Activated CD8-positive, alpha-beta memory T cell treated with anti-CD3 and anti-CD28 coated beads, Interleukin-2, amount 50 U/mL, for 24 hours (primary cell): ENCODE measurements around the gene XRCC2.
"Not testable (repeated sequence)": the region's sequence is repeated elsewhere in the genome, so short reads cannot be mapped to it uniquely, and the experiment has no call there.

ENCODE experiments used
- DNase-seq: peaks from one replicate; pipeline ENCODE4 v3.0.0-alpha.2; 2020; ENCODE audit errors: extremely low read depth

Gene XRCC2

DNA sequence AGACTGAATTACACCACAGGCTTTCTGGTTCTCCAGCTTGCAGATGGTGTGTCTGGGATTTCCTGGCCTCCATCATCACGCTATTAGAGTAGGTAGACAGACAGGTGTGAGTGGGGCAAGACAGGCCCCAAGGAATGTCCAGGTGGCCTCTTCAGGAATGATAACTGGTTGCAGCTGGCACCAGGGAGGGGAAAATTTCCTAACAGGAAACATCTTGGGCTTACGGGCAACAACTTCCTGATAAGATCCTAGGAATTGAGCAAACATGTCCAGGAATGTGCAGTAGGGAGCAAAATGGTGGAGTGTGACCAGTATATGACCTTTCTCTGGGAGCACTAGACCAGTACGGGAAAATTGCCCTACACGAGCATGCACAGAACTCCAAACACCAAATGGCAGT, 11.3 kb downstream of the XRCC2 start:
- DNase-seq = no peak

DNA sequence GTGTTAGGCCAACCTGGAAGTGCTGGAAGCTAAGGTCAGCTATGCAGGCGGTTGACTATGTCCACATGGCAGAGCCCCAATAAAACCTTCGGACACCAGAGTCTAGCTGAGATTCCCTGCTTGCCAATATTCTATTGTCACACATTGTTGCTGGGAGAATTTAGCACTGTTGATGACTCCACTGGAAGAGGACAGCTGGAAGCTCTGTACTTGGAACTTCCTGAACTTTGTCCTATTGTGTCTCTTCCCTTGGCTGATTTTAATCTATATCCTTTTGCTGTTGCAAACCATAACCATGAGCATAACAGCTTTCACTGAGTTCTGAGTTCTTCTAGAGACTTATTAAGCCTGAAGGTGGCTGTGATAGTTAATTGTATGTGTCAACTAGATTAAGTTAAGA, 12.0 kb downstream of the XRCC2 start:
- DNase-seq = no peak

DNA sequence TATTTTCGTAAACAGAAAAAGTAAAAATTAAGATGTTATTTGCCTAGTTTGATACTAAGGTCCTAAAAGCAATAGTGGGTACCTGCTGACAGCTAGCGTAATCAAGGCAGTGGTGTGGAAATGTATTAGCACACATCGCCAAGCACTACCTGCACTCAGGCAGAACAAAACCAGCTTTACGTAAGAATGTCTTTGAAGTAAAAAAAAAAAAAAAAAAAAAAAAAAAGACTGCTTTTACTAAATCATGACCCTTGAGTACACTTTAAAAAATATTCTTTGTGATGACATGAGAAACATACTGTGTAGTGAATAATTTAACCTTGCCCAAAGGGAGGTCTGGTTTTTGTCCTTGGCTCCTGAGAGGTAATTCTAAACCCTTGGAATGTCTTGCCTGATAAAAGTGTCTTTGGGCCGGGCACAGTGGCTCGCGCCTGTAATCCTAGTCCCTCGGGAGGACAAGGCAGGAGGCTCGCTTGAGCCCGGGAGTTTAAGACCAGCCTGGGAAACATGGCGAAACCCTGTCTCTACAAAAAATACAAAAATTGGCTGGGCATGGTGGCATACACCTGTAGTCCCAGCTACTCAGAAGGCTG, 12.7 kb downstream of the XRCC2 start:
- DNase-seq = no peak

DNA sequence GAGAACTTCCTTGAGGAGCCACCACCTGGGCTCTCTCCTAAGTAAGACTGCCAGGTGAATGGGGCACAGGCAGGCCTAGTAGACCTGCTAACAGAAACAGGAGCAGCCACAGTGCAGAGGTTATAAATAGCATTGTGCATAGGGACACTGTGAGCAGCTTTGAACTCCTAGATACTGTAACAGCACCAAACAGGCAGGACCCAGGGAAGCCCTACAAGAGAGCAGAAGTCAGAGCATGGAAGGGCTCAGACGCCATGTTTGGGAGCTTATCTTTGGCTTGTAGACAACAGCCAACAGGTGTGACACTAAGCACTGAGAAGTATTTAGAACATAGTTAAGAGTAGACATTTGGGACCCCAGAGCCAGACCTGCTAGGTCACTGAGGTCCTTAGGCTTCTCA, 14.5 kb downstream of the XRCC2 start:
- DNase-seq = no peak

DNA sequence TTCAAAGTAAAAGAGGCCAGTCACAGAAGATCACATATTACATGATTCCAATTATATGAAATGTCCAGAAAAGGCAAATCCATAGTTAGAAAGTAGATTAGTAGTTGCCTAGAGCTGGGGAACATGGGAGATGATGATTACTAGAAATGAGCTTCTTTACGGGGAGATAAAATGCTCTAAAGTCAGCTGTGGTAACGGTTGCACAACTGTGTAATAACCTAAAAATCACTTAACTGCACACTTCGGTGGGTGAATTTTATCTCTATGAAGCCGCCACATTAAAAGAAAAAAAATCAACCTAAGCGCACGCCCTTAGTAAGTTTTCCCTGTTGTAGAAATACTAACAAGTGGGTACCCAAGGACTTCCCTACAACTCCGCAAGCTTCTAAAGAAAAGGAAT, 15.9 kb downstream of the XRCC2 start:
- no peak for DNase-seq

DNA sequence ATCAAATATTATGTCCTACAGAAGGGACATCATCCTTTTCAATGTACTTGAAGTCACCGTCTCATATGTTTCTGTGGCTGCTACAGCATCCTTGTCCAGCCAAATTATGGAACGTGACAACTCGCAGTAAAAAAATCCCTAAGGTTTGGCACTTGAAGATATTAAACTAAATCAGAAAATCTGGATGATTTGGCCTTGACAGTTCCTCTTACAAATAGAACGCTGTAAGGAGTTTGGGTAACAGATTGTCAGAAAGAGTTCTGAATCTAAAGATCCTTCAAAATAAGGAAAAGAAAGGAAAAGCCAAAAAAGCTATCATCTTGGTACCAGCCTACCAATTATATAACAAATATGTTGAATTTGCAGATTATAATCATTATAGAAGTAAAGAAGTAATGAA, 21.0 kb downstream of the XRCC2 start:
- DNase-seq = no peak

DNA sequence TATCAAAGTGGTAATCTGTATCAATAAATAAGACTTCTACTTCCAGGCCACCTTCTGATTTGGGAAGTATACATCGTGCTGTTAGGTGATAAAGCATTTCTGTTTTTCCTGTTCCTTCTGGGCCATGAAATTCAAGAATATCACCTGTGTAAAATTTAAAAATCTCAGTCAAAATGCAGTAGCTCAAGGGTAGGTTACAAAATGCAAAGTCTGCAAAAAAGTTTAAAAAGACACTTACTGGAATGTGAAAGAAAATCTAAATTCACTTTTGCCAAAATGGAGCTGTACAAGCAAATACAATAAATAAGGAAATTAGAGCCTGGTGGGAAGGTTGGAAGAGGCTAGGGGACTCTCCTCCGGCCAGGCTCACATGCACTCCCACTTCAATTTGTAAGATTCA, 26.7 kb downstream of the XRCC2 start:
- no peak for DNase-seq

DNA sequence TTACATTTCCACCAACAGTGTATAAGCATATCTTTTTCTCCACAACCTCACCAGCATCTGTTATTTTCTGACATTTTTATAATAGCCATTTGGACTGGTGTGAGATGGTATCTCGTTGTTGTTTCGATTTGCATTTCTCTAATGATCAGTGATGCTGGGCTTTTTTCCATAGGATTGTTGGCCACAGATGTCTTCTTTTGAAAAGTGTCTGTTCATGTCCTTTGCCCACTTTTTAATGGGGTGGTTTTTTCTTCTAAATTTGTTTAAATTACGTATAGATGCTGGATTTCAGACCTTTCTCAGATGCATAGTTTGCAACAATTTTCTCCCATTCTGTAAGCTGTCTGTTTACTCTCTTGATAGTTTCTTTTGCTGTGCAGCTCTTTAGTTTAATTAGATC, 28.9 kb downstream of the XRCC2 start:
- no peak for DNase-seq

DNA sequence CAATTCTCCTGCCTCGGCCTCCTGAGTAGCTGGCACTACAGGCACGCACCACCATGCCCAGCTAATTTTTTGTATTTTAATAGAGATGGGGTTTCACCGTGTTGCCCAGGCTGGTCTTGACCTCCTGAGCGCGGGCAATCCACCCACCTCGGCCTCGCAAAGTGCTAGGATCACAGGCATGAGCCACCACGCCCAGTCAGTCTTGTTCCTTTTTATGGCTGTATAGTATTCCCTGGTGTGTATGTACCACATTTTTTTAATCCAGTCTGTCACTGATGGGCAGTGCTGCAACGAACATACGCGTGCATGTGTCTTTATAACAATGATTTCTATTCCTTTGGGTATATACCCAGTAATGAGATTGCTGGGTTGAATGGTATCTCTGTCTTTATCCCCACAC, 29.4 kb downstream of the XRCC2 start:
- not testable (repeated sequence) for DNase-seq

DNA sequence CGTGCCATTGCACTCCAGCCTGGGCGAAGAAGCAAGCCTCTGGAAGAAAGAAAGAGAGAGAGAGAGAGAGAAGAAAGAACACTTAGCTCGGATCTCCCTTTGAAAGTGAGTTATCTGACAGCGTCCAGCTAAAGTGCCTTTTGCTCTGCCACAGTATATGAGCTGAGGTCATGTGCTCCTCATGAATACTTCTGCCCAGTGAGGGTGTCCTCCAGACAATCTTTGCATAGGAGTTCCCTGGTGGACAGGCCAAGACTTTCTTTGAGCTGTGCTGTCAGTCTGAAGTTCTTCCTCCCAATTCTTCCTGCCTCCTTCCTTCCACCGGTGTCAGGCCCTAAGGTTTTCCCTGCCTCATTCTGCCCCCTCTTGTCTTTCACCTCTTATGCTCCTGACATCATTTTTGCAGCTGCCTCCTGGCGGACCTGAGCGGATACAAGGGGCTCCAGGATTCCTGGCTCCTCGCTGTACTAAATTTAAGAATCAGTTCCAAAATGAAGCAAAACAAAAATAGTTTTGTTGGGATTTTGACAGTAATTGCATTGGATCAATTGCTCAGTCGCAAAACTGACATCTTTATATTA, 31.9 kb downstream of the XRCC2 start:
- no peak for DNase-seq

DNA sequence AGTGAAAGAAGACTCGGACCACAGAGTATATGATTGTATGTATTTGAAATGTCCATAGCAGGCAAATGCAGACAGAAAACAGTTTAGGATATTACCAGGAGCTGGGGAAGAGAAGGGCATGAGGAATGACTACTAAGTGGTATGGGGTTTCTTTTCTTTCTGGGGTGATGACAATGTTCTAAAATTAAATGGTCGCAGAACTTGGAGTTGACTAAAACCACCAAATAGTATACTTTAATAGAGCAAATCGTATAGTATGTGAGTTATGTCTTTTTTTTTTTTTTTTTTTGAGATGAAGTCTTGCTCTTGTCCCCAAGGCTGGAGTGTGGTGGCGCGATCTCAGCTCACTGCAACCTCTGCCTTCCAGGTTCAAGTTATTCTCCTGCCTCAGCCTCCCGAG, 34.6 kb downstream of the XRCC2 start:
- no peak for DNase-seq

DNA sequence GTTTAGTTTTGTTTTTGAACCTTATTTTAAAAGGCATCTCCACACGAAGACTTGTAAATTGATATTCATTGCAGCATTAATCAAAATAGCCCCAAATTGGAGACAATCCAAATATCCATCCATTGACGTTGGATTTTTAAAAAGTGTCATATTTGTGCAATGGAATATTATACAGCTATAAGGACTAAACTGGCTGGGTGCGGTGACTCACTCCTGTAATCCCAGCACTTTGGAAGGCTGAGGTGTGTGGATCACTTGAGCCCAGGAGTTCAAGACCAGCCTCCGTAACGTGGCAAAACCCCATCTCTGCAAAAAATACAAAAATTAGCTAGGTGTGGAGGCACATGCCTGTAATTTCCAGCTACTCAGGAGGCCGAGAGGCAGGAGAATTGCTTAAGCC, 35.1 kb downstream of the XRCC2 start:
- no peak for DNase-seq

DNA sequence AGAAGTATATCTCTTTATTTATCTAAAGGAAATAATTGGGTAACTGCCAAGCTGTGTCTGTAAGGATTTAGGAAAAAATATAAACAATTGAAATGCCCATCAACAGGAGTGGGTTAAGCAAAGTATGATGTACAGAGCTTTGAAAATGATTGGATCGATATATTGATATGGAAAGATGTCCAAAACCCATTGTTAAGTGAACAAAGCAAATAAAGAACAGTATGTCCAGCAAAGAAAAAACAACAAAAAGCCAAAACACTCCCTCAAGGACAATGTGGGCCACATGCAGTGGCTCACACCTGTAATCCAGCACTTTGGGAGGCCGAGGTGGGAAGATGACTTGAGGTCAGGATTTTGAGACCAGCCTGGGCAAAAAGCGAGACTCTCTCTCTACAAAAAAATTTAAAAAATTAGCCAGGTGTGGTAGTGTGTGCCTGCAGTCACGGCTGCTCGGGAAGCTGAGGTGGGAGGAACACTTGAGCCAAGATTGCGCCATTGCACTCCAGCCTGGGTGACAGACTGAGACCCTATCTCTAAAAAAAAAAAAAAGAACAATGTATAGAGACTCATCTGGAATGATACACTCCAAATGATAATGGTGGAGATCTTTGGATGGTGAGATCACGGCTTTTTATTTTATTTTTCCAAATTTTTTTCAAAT, 37.9 kb downstream of the XRCC2 start:
- no peak for DNase-seq

DNA sequence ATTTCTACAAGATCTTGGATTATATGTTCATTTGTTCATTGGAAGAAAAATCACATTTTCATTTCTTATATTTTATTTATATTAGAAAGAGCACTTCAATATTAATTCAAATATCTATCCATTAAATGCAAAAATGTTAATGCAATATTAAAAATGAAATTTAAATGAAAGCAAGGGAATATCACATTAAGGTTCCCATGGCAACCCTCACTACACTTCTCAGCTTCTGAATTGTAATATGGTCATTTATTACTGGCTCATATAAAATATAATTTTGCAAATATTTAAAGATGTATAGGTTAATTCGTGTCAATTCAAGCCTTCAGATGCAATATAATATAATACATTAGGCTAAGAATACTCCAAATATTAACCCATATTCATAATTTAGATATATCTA, 38.8 kb downstream of the XRCC2 start:
- no peak for DNase-seq

DNA sequence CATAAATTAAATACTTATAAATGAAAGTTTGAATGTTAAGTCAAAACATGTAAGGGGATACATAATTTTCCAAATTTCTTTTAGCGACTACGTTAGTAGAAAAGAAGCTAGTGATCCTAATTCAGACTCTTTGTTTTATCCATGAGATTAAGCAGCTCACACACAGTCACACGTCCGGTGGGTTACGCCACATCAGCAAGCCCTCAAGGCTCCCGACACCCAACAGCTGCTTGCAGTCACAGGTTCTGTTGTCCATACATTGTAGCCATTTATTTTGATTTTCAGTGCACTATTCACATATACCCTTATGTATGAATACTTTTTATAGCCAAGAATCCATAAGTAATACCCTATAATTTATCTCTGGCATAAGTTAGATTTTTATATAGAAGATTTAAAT, 39.5 kb downstream of the XRCC2 start:
- no peak for DNase-seq

DNA sequence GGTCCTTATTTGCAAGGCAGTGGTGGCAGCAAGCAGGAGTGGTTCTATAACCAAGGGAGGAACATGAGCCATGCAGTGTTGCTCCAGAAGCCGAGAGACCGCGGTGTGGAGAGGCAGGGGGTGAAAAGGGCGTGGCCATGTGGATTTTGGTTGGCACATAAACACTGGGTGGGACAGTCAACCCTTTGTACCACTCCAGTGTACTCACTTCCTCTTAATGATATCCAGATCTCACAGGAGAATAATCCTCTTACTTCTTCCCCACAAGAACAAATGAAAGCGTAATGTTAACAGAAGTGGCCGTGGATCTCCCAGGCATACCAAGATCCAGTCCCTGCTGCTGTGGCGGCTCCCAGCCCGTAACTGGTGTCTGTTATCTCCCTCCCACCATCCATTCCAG, 42.4 kb downstream of the XRCC2 start:
- DNase-seq = no peak

DNA sequence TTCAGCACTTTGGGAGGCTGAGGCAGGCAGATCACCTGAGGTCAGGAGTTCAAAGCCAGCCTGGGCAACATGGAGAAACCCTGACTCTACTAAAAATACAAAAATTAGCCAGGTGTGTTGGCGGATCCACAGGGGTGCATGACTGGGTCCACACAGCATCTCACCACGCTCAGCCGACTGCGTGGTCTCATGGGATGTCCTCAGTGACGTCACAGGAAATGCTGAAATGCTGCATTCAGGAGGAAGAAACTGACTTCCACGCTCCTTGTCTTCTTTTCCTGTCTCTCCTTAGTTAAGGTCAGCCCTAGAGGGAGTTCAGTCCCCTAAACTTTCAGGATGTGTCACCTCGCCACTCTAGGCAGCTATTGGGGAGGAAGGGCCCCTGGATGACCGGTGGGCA, 42.9 kb downstream of the XRCC2 start:
- DNase-seq = no peak

DNA sequence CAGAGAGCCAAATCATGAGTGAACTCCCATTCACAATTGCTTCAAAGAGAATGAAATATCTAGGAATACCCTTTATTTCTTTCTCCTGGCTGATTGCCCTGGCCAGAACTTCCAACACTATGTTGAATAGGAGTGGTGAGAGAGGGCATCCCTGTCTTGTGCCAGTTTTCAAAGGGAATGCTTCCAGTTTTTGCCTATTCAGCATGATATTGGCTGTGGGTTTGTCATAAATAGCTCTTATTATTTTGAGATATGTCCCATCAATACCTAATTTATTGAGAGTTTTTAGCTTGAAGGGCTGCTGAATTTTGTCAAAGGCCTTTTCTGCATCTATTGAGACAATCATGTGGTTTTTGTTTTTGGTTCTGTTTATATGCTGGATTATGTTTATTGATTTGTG, 47.2 kb downstream of the XRCC2 start:
- not testable (repeated sequence) for DNase-seq

DNA sequence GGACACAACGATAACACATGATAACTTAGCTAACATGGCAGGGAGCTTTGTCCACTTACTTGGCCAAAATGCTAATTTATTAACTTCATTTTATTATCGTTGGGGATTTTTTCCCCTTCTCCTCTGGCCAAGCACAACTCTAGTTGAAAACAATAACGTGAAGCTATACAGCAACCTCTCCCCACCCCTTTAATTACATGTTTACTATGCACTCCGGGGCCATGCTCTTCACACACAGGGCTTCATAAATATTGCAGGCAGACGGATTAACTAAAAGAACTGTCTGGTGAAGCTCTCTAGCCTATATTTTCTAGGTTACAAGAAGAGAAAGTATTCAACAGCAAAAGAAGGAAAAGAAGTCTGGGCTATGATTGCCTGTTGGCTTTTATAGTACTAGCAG, 51.7 kb downstream of the XRCC2 start:
- no peak for DNase-seq

DNA sequence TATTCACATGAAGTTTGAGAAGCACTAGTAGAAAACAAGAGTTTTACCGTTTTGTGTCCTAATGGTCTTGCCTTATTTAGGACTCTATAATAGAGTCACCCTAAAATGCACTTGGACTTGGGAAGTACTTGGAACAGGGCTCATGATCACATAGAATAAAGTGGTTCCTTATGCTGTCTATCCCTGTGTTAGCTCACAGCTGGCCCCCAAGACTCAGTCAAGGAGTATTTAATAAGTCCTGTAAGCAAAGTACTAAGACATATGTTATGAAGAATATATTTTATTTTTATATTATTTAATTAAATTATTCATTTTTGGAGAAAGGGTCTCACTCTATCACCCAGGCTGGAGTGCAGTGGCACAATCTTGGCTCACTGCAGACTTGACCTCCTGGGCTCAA, 54.5 kb downstream of the XRCC2 start:
- no peak for DNase-seq

DNA sequence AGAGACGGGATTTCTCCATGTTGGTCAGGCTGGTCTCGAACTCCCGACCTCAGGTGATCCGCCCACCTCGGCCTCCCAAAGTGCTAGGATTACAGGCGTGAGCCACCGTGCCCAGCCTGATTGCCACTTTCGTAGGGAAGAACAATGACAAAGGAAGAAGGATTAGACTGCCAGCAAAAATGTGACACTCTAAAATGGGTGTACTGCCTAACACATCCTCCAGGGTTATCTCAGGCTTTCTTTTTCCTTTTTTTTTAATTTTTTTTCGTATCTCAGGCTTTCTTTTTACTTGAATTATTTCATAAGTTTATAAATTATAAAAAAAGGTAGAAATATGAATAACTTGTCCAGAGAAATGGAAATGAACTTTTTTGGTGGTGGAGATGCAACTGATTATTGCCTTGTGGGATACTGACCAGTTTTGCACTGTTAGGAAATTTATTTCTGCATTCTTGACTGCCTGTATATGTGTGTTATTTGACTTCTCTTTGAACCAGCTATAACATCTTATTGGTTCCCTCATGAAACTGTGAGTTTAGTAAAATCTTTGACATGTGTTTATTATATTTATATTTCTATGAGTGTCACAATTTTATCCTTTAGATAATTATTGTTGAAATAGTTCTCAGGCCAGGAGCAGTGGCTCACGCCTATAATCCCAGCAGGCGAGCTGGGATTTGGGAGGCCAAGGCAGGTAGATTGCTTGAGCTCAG, 56.8 kb downstream of the XRCC2 start:
- DNase-seq = no peak

DNA sequence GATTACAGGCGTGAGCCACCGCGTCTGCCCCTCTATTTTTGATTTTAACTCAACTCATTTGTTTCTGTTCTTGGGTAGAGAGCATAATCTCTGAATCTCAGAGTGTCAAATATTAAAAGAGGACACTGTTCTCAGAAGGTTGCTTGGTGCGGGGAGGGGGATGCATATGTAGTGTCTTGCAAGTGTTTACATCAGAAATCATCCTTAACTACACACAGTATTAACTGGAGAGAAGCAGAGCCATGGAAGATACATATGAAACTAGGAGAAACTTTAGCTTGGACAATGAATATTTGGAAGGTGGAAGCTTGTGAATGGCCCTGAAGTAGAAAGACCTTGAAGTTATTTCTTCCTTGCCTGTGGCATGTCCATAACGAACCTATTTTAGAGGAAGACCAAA, 57.5 kb downstream of the XRCC2 start:
- no peak for DNase-seq

DNA sequence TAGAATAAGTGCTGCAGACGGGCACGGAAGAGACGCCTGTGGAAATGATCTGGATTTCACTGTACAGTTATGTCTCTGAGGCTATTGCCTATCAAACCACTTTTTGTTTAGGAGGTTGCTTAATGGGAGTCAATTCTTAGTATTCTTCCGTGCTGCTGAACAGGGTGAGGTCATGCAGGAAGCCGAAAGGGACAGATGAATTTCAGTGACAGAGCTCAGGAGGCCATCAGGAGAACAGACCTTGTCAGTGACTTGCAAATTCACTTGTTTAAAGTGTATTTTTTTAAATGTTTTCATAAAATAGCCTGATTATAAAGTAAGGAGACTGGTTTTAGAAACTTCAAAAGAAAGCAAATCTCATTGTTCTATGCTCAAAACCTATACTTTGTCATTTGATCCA, 58.9 kb downstream of the XRCC2 start:
- no peak for DNase-seq
